GM18909 (cell line): ENCODE results near the gene TOMT.

Experiments used
- ATAC-seq: cut with Tn5 transposase; IDR thresholded peaks from one replicate; pipeline ENCODE4 v1.9.1; 2021; ENCODE audit warnings: mild to moderate bottlenecking; ENCODE audit not compliant: unreplicated experiment, poor library complexity

The TOMT gene

GRCh38 chr11:72085621-72086351 is 19.9 kb upstream of the TOMT start:
- ATAC-seq: no peak

- ATAC-seq: no peak
Measured at GRCh38 chr11:72088076-72088808, 17.5 kb upstream of the TOMT start.

- no peak for ATAC-seq
Measured at GRCh38 chr11:72091292-72091691, 14.4 kb upstream of the TOMT start.

GRCh38 chr11:72098741-72099140 is 7.0 kb upstream of the TOMT start:
- no peak for ATAC-seq

GRCh38 chr11:72100009-72100408 is 5.7 kb upstream of the TOMT start:
- no peak for ATAC-seq

- ATAC-seq: no peak
Measured at GRCh38 chr11:72100462-72100861, 5.3 kb upstream of the TOMT start.

- no peak for ATAC-seq
Measured at GRCh38 chr11:72102162-72102561, 3.6 kb upstream of the TOMT start.

GRCh38 chr11:72102631-72102945 is 3.1 kb upstream of the TOMT start:
- ATAC-seq: no peak

GRCh38 chr11:72102946-72103753 is 2.6 kb upstream of the TOMT start, which contains the start of gene LAMTOR1:
Gene LAMTOR1, minus strand, starts transcription at chr11:72103297. Its CDS starts 73 bp downstream, at chr11:72103224.
- ATAC-seq: peak; percentile 93

- ATAC-seq: no peak
Measured at GRCh38 chr11:72103754-72104167, 2.0 kb upstream of the TOMT start.

GRCh38 chr11:72111300-72112142 is 5.8 kb downstream of the TOMT start:
- ATAC-seq: peak; percentile 0

GRCh38 chr11:72112143-72112977 is 6.6 kb downstream of the TOMT start, which contains the start of gene ANAPC15:
Gene ANAPC15, minus strand, starts transcription at chr11:72112695. Its CDS starts 1,419 bp downstream, at chr11:72111276.
- ATAC-seq: peak; percentile 89

GRCh38 chr11:72112978-72113808 is 7.5 kb downstream of the TOMT start:
- ATAC-seq: no peak

- no peak for ATAC-seq
Measured at GRCh38 chr11:72114570-72114969, 8.8 kb downstream of the TOMT start.

GRCh38 chr11:72116019-72116755 is 10.5 kb downstream of the TOMT start:
- no peak for ATAC-seq

- ATAC-seq: no peak
Measured at GRCh38 chr11:72119198-72119597, 13.5 kb downstream of the TOMT start.

GRCh38 chr11:72120930-72121329 is 15.2 kb downstream of the TOMT start:
- ATAC-seq: no peak

GRCh38 chr11:72122607-72123006 is 16.9 kb downstream of the TOMT start:
- no peak for ATAC-seq
